NCI-H82 (cell line): ENCODE data around the gene NDUFA5.

Source experiments
- DNase-seq: peaks from one replicate; lab custom pipeline; 2025; lab: John Stamatoyannopoulos, UW

NDUFA5 gene

GRCh38 chr7:123502201-123502600 is 55.4 kb downstream of the NDUFA5 start:
- DNase-seq: no peak

GRCh38 chr7:123500878-123501489 is 56.6 kb downstream of the NDUFA5 start:
- no peak for DNase-seq

GRCh38 chr7:123499211-123499970 is 58.2 kb downstream of the NDUFA5 start:
- DNase-seq: no peak

GRCh38 chr7:123498601-123499000 is 59.0 kb downstream of the NDUFA5 start:
- DNase-seq: peak; percentile 21

GRCh38 chr7:123498031-123498430 is 59.6 kb downstream of the NDUFA5 start:
- DNase-seq: no peak

- DNase-seq: peak; percentile 44
Observed at GRCh38 chr7:123494193-123494796, 63.3 kb downstream of the NDUFA5 start.

GRCh38 chr7:123492485-123492884 is 65.1 kb downstream of the NDUFA5 start:
- peak; percentile 19 for DNase-seq
